Colon (tissue), 2 donors: ENCODE results near the gene ZNF200.
"Not testable (repeated sequence)": the region's sequence is repeated elsewhere in the genome, so short reads cannot be mapped to it uniquely, and the experiment has no call there.

Experiments
- FAIRE-seq: peaks from 2 replicates; lab custom pipeline; 2012; peaks lifted over from hg19 to GRCh38; lab: Jason Lieb, UNC
- donor health status: control.
- donor health status: control.

Gene ZNF200

DNA sequence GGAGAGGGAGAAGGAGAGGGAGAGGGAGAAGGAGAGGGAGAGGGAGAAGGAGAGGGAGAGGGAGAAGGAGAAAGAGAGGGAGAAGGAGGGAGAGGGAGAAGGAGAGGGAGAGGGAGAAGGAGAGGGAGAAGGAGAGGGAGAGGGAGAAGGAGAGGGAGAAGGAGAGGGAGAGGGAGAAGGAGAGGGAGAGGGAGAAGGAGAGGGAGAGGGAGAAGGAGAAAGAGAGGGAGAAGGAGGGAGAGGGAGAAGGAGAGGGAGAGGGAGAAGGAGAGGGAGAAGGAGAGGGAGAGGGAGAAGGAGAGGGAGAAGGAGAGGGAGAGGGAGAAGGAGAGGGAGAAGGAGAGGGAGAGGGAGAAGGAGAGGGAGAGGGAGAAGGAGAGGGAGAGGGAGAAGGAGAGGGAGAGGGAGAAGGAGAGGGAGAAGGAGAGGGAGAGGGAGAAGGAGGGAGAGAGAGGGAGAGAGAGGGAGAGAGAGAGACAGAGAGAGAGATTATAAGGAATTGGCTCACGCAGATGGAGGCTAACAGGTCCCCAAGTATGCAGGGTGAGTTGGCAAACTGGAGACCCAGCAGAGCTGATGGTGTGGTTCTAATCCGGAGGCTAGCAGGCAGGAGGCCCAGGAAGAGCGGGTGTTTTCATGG is 37.1 kb downstream of the ZNF200 start:
- FAIRE-seq = not testable (repeated sequence)

DNA sequence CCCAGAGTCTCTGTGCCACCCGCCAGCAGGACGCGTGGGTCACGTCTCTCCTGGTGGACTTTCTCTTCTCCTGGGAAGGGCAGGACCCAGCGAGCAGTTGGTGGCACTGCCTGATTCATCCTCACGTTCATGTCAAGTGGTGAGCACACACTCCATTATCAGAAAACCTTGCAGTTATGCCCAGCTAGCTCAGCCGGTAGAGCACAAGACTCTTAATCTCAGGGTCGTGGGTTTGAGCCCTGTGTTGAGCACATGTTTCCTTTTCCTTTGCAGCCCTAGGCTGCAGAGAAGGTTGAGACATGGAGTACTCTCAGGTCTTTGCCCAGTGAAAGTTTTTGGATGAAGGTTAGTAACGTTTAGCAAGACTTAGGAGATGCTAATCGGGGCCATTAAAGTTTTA is 39.0 kb downstream of the ZNF200 start:
- FAIRE-seq = no peak

DNA sequence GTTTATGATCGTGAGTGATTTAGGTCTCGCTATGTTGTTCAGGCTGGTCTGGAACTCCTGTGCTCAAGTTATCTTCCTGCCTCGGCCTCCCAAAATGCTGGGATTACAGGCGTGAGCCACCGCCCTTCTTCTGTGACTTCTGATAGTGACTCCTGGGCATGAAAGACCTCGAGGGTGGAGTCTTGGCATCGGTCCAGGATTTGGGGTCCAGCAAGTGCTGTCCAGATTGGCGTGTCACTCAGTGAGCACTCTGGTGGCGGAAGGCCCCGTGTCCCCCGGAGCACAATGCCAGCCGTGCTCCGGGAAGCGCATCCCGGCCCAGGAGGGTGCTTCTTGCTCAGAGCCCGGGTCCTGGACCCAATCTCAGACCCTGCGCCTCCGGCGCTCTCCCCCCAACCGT is 40.2 kb downstream of the ZNF200 start:
- no peak for FAIRE-seq

DNA sequence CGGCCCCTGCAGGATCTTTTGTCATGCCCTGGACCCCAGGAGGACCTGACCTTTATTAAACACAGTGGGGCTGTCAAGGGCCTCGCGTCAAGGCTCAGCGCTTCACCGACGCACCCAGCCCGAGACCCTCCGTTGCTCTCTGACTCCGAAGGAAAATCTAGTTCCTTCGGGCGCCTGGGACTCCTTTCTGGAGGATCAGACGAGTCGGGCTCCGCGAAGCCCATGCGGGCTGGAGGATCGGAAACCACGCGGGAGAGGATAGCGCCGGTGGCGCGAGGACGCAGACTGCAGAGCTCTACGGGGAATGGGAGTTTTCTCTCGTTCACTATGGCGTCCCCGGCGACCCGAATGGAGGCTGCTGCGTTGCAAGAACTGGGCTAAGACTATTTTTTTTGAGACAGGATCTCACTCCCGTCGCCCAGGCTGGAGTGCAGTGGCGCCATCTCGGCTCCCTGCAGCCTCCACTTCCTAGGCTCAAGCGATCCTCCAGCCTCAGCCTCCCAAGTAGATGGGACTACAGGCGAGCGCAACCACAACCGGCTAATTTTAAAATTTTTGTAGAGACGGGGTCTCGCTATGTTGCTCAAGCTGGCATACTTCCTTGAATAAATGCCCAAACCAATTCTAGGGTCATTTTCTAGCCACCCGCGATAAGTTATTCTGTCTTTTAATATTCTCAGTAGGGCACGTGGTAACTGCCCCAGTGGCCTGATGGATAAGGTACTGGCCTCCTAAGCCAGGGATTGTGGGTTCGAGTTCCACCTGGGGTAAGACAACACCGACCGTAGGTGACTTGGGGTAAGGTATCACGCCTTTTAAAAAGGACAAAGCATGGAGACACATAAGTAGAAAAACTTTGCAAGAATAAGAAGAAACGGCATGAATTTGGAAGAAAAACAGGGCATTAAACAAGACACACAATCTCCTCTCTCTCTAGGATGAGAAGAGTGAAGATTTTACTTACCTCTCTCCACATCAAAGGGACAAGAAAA is 41.4 kb downstream of the ZNF200 start:
- no peak for FAIRE-seq

DNA sequence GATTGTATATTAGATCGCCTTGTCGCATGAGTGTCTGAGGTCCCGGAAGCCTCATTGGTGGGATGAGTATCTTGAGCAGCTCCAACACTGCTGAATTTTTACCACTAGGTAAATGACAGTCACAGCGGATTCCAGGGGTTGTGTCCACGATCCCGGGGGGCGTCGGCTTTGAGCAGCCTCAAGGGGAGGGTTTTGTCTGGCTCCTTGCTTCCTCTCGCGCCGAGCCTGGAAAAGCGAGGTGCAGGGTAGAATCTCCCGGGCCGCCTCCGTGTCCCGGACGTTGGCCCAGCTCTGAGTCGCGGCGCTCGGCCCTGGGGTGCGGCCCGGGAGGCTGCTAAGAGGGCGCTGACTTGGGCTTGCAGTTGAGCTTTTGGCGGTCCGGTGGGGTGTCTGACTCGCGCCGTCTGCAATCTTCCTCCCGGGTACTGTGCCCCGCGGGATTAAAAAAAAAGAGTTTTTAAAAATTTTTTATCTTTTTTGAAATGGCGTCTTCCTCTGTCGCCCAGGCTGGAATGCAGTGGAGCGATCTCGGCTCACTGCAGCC is 42.4 kb downstream of the ZNF200 start:
- no peak for FAIRE-seq

DNA sequence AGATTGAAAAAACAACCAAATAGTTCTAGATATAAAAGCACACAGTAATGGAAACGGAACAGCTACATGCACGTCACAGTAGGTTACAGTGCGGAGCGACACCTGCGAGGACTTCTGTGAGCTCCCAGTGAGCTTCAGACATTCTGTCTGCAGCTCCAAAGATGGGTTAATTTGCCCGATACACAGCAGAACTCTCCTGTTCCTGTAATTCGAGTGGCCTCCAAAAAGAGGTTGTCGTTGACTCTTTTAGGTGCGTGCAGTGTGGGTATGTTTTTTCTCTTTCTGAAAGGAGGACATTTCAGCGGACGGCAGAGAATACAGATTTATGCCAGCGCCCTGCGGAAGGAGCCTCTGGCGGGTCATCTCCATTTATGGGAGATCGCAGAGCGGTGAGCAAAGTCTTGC is 44.0 kb downstream of the ZNF200 start:
- FAIRE-seq = no peak

DNA sequence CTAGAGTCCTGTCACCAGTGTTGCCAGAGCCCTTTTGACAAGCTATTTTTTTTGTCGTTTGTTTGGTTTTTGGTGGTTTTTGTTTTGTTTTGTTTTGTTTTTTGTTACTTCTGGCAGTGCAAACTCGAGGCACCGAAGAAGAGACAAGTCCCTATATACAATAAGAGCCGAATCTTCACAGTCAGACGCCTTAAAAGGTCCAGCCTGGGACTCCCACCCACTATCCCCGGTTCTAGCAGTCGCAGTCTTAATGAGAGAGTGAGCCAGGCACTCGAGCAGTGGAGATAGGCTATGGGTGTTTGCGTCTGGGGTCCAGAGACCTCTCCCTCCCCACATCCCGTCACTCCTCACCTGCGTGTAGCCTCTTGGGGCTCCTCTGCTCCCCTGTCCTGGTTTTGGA is 45.1 kb downstream of the ZNF200 start:
- no peak for FAIRE-seq

DNA sequence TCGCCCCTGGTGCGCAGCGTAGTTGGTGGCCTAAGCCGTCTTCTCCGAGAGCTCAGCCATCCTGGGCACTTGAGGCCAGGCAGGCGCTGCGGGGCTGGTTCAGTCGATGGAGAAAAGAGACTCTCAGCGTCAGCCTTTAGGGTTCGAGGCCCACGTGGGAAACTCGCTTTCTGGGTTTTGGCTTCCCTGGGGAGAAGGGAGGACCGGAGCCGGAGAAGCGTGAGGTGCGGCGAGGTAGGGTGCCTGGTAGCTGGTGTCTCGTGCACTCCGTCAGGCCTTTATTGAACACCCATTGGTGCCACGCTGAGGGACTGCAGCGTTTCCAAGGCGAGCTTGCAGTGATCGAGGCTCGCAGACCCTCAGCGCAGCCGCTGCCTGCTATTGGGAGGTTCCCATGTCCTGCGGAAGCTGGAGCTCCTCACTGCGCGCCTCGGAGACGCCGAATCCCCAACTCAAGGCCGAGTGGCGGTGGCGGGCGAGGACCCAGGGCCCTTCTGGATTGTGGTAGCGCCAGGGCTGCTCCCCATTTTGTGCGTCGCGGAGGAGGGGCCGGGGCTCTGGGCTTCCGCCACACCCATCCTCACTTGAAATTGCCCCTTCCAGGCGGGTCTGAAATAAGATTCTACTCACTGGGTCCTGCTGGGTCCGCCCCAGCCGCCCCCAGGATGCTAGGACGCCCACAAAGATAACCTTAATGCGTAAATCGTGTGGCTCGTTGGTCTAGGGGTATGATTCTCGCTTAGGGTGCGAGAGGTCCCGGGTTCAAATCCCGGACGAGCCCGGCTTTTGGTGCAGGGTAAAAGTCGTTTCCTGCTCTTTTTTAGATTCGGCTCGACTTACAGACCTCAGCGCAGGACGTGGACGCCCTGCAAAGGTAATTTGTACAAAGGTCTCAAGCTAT is 45.8 kb downstream of the ZNF200 start:
- FAIRE-seq = no peak

DNA sequence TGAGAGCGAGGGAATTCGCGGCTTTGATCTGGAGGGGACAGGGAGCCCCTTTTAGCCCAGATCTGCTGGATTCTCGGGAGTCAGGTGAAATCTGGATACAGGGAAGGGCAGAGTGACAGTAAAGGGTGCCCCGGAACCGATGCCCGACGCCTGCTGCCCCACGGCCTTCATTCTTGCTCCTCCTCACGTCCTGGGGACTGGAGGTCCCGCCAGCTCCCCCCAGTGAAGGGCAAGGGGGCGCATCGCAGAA is 46.4 kb downstream of the ZNF200 start:
- FAIRE-seq = no peak

DNA sequence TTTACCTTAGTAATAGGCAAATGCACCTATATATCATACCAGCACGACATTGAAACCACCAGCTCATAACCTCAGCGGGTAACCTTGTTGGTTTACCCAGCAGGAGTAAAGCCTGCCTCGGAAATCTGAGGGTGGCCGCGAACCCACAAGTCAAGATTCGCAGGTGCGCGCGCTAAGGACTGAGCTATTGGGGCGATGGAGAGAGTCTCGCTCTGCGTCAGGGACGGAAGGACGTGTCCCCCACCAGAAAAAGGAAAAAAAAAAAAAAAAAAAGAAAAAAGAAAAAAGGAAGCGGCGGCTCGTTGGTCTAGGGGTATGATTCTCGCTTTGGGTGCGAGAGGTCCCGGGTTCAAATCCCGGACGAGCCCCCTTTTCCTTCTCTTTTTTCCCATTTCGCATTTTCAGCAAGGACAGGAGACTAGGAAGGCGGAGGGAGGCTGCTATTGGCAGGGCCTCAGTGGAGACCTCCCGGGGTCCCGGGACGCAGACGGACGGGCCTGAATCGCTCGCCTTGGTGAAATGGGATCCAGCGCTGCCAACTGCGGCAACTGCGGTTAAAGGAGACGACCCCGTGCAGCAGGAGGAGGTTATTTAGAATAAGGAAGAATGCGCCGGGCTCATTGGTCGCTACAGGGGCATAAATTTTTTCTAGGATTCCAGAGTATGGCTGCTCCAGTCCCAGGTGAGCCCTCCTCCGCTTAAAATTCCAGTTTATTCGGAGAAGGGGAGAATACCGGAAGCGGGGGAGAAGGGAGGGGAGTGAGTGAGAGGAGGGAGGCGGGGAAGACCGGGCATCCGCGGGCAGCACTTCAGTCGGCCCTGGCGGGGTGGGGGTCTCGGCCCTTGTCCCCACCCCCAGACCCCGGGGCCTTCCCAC is 46.9 kb downstream of the ZNF200 start, which contains the start of gene OR1F1:
TSS of gene OR1F1 (plus strand) at position 407 of the 877 bp plus-strand sequence.
- FAIRE-seq = no peak

DNA sequence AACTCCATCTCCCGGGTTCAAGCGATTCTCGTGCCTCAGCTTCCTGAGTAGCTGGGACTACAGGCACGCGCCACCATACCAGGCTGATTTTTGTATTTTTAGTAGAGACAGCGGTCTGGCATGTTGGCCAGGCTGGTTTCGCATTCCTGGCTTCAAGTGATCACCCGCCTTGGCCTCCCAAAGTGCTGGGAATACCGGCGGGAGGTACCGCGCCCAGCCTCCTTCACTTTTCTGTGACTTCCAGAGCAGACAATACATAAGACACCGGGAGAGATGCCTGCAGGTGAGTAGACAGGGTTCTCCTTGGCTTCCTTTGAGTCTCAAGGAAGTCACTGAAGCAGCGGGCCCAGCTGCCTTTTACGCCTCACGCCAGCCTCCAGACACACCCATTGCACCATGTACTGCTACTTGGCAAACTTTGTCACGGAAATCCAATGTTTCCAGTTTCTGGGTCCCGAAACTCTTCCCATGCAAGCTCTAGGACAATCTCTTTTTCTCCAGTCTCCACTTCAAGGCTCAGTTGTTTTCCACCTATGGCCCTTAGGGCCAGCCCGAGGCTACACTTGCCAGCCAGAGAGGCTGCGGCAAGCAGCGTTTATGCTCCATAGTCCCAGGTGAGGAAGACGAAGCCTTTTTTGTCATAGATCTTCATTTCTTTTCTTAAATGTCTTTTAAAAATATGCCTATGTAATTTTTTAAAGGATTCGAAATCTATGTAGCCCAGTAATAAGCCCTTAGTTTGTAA is 47.8 kb downstream of the ZNF200 start:
- no peak for FAIRE-seq

DNA sequence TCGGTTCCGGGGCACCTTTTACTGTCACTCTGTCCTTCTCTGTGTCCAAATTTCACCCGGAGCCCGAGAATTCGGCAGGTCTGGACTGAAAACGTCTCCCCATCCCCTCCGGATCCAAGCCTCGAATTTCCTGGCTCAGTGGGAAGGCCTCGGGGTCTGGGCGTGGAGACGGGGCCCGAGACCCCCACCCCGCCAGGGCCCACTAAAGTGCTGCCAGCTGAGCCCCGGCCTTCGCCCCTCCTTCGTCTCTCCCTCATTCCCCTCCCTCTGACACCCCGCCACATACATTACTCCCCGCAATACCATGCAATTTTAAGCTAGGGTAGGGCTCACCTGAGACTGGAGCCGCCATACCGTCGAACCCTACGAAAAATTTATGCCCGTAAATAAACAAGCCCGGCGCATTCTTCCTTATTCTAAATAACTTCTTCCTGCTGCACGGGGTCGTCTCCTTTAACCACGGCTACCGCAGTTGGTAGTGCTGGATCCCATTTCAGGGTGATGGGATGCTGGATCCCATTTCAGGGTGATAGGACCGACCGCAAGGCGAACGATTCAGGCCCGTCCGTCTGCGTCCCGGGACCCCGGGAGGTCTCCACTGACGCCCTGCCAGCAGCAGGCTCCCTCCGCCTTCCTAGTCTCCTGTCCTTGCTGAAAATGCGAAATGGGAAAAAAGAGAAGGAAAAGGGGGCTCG is 51.4 kb downstream of the ZNF200 start:
- FAIRE-seq = no peak

DNA sequence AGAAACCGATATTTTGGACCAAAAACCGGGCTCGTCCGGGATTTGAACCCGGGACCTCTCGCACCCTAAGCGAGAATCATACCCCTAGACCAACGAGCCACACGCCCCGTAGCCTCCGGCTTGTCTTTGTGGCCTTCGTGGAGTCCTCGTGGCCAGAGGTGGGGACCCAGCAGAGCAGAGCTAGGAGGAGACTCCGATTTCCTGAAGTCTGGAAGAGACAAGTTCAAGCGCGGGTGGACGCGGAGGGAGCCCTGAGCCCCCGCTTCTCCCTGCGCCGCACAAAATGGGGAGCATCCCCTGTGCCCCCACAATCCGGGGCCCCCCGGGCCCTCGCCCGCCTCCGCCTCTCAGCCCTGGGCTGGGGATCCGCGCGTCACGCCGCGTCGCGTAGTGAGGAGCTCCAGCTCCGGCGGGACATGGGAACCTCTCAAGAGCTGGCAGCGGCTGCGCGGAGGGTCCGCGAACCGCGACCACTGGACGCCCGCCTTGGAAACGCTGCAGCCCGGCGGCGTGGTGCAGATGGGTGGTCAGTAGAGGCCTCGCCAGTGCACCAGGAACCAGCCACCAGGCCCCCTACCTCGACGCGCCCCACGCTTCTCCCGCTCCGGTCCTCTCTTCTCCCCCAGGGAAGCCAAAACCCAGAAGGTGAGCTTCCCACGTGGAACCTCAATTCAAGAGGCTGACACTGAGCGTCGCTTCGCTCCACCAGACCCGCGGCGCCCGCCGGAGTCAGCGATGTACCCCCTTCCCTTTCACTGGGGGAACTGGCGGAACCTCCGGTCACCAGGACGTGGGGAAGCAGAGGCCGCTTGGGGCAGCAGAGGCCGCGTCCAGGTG is 52.1 kb downstream of the ZNF200 start:
- no peak for FAIRE-seq

DNA sequence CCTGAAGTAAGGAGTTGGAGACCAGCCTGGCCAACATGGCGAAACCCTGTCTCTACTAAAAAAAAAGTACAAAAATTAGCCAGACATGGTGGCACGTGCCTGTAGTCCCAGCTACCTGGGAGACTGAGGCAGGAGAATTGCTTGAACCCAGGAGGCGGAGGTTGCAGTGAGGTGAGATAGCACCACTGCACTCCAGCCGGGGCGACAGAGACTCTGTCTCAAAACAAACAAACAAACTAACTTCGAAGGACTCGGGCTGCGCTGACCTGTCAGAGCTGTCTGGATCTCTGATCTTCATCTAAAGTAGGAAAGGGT is 52.7 kb downstream of the ZNF200 start:
- FAIRE-seq = not testable (repeated sequence)

DNA sequence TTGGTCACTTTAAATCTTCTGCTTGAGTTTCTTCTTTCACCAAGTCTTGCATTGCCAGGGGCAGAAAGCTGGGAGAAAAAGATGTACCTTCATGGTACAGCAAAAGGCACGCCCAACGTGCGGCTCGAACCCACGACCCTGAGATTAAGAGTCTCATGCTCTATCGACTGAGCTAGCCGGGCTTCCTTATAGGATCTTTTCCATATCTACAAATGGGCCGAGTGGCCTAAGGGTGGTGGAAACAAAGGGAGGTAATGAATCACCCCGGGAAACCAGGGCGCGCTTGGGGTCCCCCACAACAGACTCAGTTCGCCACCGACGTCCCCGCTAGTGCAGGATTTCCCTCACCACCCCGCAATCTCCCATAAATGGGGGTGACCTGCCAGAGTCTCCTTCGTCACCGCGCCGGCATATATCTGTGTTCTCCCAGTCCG is 54.5 kb downstream of the ZNF200 start:
- FAIRE-seq = no peak

DNA sequence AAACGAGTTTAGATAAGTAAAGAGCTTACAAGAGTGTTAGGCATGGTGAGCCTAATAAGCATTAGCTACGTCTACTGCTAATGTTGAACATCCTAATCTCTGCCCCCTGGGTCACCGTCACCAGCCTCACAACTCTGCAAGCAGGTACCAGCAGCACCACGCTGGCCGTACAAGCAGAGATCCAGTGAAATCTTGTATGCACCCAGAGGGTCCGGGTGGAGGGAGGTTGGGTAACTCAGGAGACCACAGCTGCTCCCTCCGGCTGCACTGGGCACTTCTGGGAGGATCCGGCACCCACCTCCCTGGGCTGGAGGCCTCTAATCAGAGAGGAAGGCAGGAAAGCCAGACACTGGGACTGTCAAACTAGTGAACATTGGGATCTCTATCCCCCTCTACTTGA is 55.3 kb downstream of the ZNF200 start:
- no peak for FAIRE-seq

DNA sequence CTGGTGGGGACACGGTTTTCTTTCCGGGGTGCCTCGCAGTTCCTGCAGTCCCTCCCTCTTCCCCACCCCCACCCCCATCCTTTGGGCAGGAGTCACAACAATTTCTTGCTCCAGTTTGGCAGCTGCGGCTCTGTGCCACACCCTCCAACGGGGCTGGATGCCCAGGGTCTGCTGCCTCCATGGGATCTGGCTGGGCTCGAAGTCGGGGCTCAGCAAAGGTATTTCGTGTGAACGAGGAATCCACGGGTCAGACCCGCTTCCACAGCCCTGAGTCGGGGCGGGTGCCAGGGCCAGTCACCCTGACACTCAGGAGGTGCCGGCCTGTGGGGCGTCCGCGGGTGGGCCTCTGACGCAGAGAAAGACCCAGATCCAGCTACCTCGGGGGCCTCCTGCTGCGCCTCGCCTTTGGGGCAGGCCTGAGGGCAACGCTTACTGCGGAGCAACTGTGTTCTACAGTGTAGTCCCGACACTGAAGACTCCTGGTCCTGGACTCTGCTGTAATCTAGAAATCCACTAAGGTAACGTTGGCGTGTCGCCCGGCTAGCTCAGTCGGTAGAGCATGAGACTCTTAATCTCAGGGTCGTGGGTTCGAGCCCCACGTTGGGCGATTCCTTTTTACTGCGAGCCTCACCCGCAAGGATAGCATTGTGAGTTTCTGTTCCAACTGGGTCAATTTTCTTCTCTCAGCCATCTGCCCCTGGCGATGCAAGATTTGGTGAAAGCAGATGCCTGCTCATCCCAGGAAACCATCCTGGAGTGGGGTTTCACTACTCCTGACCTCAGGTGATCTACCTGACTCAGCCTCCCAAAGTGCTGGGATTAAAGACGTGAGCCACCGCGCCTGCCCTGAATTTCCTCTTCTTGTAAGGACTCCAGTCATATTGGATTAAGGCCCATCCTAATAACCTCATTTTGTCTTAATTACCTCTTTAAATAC is 59.5 kb downstream of the ZNF200 start:
- no peak for FAIRE-seq

DNA sequence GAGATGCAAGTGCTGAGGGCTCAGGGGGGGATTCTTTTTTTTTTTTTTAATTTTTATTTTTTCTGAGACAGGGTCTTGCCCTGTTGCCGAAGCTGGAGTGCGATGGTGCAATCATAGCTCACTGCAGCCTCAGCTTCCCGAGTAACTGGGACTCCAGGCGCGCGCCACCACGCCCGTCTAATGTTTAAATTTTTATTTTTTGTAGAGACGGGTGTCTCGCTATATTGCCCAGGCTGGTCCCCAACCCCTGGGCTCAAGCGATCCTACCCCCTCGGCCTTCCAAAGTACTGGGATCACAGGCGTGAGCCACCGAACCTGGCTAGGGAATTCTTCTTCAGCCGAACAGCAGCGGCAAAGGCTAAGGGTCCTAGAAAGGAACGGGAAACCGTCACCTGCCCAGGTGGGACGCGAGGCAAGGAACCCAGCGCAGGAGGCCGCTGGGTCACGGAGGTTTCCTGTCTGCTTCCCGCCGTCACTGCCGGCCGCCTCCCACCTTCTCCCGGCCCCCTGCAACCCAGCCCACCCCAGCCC is 60.3 kb downstream of the ZNF200 start:
- FAIRE-seq = no peak
